ENCODE measurements around the gene BAIAP2L1.

DNA sequence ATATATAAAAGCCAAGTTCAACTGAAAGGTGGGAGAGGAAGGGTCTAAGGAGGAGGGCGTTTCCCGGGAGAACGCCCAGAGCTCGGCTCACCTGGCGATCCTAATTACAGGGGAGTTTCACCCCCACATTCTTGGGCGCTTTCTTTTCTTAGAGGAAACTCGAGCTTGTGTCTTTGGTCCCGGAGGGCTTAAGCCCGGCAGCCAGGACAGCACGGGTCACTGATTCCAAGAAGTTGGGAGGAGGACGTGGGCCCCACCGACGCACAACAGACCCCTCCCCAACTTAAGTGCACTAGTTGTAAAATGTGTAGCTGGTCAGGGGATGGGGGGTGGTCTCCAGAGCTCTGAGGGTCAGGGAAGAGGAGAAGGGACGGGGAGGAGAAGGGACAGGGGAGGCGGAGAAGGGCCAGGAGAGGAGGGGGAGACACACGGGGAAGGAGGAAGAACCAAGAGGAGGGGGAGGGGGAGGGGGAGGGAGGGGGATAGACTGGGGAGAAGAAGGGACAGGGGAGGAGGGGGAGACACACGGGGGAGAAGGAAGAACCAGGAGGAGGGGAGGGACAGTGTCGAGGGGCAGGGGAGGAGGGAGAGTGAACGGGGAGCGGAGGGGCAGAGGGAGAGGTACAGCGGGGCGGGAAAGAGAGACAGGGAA, 874 bp downstream of the BAIAP2L1 start:
- TF ChIP-seq POLR2AphosphoS5 (IDR thresholded peaks at IDR 0.05) = no peak
- TF ChIP-seq, protein P1, sequence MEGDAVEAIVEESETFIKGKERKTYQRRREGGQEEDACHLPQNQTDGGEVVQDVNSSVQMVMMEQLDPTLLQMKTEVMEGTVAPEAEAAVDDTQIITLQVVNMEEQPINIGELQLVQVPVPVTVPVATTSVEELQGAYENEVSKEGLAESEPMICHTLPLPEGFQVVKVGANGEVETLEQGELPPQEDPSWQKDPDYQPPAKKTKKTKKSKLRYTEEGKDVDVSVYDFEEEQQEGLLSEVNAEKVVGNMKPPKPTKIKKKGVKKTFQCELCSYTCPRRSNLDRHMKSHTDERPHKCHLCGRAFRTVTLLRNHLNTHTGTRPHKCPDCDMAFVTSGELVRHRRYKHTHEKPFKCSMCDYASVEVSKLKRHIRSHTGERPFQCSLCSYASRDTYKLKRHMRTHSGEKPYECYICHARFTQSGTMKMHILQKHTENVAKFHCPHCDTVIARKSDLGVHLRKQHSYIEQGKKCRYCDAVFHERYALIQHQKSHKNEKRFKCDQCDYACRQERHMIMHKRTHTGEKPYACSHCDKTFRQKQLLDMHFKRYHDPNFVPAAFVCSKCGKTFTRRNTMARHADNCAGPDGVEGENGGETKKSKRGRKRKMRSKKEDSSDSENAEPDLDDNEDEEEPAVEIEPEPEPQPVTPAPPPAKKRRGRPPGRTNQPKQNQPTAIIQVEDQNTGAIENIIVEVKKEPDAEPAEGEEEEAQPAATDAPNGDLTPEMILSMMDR (IDR thresholded peaks at IDR 0.05) = no peak
